ENCODE results near the gene PARVB.

DNA sequence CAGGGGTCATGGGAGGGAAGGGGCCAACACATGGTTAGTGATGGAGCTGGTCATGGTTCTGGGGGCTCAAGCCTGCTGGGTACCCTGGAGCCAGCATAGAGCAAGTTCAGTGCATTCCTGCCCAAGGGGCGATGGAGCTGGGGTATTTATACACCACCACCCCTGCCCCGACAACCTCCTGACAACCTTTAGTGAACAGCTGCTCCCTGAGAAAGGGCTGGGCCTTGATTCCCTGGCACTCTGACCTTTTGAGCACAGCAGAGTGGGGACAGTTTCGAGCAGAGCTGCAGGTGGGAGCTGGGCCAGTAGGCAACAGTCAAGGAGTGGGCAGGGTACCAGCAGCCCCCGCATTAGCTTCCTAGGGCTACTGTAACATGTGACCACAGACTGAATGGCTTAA is 162.6 kb downstream of the PARVB start:
- TF ChIP-seq TBL1XR1 (IDR thresholded peaks at IDR 0.05; ENCODE audit: low read depth, low read length), result no peak
- no peak; the same call in 1 of the 2 replicates for TF ChIP-seq POLR2A (IDR thresholded peaks at IDR 0.05; ENCODE audit: low read depth, low read length)
- no peak for TF ChIP-seq NR2C2 (IDR thresholded peaks at IDR 0.05; ENCODE audit: borderline replicate concordance, control insufficient read depth, insufficient read length, low read depth)
- TF ChIP-seq, protein P1, sequence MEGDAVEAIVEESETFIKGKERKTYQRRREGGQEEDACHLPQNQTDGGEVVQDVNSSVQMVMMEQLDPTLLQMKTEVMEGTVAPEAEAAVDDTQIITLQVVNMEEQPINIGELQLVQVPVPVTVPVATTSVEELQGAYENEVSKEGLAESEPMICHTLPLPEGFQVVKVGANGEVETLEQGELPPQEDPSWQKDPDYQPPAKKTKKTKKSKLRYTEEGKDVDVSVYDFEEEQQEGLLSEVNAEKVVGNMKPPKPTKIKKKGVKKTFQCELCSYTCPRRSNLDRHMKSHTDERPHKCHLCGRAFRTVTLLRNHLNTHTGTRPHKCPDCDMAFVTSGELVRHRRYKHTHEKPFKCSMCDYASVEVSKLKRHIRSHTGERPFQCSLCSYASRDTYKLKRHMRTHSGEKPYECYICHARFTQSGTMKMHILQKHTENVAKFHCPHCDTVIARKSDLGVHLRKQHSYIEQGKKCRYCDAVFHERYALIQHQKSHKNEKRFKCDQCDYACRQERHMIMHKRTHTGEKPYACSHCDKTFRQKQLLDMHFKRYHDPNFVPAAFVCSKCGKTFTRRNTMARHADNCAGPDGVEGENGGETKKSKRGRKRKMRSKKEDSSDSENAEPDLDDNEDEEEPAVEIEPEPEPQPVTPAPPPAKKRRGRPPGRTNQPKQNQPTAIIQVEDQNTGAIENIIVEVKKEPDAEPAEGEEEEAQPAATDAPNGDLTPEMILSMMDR (IDR thresholded peaks at IDR 0.05 in 2 of 3, conservative IDR thresholded peaks at IDR 0.05 in 1 of 3; ENCODE audit: control insufficient read depth in 2 of 3, extremely low read depth in 1 of 3, insufficient read depth in 1 of 3, low read depth in 3 of 3, low read length in 3 of 3), result no peak
- TF ChIP-seq RBBP5 (conservative IDR thresholded peaks at IDR 0.05), result no peak
- TF ChIP-seq, protein P2, sequence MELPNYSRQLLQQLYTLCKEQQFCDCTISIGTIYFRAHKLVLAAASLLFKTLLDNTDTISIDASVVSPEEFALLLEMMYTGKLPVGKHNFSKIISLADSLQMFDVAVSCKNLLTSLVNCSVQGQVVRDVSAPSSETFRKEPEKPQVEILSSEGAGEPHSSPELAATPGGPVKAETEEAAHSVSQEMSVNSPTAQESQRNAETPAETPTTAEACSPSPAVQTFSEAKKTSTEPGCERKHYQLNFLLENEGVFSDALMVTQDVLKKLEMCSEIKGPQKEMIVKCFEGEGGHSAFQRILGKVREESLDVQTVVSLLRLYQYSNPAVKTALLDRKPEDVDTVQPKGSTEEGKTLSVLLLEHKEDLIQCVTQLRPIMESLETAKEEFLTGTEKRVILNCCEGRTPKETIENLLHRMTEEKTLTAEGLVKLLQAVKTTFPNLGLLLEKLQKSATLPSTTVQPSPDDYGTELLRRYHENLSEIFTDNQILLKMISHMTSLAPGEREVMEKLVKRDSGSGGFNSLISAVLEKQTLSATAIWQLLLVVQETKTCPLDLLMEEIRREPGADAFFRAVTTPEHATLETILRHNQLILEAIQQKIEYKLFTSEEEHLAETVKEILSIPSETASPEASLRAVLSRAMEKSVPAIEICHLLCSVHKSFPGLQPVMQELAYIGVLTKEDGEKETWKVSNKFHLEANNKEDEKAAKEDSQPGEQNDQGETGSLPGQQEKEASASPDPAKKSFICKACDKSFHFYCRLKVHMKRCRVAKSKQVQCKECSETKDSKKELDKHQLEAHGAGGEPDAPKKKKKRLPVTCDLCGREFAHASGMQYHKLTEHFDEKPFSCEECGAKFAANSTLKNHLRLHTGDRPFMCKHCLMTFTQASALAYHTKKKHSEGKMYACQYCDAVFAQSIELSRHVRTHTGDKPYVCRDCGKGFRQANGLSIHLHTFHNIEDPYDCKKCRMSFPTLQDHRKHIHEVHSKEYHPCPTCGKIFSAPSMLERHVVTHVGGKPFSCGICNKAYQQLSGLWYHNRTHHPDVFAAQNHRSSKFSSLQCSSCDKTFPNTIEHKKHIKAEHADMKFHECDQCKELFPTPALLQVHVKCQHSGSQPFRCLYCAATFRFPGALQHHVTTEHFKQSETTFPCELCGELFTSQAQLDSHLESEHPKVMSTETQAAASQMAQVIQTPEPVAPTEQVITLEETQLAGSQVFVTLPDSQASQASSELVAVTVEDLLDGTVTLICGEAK (IDR thresholded peaks at IDR 0.05; ENCODE audit: borderline replicate concordance), result no peak
- no peak for TF ChIP-seq IRF4 (IDR thresholded peaks at IDR 0.05; ENCODE audit: low read depth, low read length)
- TF ChIP-seq, protein P3, sequence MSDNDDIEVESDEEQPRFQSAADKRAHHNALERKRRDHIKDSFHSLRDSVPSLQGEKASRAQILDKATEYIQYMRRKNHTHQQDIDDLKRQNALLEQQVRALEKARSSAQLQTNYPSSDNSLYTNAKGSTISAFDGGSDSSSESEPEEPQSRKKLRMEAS (IDR thresholded peaks at IDR 0.05; ENCODE audit: low read depth, low read length), result no peak
- TF ChIP-seq STAT3 (IDR thresholded peaks at IDR 0.05; ENCODE audit: low read depth, low read length), result no peak
- no peak for TF ChIP-seq RAD21 (IDR thresholded peaks at IDR 0.05; ENCODE audit: insufficient read depth, low read depth, low read length)
- TF ChIP-seq EGR1 (IDR thresholded peaks at IDR 0.05; ENCODE audit: borderline replicate concordance in 1 of 2, low read depth in 2 of 2, low read length in 2 of 2), result 0 out of 3 replicates have a peak, but pooled peaks of 1 of the 2 experiments have one; percentile 12
- TF ChIP-seq, protein P4, sequence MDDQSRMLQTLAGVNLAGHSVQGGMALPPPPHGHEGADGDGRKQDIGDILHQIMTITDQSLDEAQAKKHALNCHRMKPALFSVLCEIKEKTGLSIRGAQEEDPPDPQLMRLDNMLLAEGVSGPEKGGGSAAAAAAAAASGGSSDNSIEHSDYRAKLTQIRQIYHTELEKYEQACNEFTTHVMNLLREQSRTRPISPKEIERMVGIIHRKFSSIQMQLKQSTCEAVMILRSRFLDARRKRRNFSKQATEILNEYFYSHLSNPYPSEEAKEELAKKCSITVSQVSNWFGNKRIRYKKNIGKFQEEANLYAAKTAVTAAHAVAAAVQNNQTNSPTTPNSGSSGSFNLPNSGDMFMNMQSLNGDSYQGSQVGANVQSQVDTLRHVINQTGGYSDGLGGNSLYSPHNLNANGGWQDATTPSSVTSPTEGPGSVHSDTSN (IDR thresholded peaks at IDR 0.05; ENCODE audit: insufficient replicate concordance, low read depth, low read length), result no peak

All from GM12878 (cell line).